Adrenal gland (tissue), 5 donors: ENCODE results near the gene SYNGR2.

ENCODE experiments used
- POLR2A ChIP-seq, 2 donors: fragments of 450-650 bp; IDR thresholded peaks; one replicate each; pipeline ENCODE4 v1.6.1; 2017; ENCODE audit warnings: antibody characterized with exemption in 2 of 2, mild to moderate bottlenecking in 2 of 2, moderate library complexity in 1 of 2
- TF ChIP-seq, protein P1 (sequence below), 6 experiments: fragments of 450-650 bp in 4 of 6; fragments of 200-600 bp in 2 of 6; sonication (generic) in 1 of 6; IDR thresholded peaks; 1 replicate in 5 of 6; 2 replicates in 1 of 6; pipeline versions ENCODE4 v1.5.1 to v1.8.0; 2016 to 2021; ENCODE audit warnings: antibody characterized with exemption in 6 of 6, mild to moderate bottlenecking in 2 of 6, moderate library complexity in 1 of 6
- donor health status: DM: no; HTN: no; CAD: no.

DNA sequence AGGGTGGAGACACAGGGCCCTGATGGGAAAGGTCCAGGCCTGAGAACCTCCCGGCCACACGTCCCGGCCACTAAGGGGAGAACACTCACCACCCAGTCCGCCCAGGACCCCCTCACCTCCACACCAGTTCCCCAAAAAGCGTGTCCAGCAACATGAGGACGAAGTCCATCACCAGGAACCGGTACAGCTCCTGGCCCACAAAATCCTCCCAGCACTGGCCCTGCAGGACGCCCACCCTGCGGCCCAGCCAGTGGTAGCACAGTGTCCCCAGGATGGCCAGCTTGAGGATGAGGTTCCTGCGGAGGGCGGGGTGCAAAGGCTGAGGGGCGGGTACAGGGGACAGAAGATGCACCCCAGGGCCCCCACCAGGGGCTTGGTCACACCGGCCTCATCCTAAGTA lies 47.8 kb upstream of the SYNGR2 start:
- TF ChIP-seq, protein P1, sequence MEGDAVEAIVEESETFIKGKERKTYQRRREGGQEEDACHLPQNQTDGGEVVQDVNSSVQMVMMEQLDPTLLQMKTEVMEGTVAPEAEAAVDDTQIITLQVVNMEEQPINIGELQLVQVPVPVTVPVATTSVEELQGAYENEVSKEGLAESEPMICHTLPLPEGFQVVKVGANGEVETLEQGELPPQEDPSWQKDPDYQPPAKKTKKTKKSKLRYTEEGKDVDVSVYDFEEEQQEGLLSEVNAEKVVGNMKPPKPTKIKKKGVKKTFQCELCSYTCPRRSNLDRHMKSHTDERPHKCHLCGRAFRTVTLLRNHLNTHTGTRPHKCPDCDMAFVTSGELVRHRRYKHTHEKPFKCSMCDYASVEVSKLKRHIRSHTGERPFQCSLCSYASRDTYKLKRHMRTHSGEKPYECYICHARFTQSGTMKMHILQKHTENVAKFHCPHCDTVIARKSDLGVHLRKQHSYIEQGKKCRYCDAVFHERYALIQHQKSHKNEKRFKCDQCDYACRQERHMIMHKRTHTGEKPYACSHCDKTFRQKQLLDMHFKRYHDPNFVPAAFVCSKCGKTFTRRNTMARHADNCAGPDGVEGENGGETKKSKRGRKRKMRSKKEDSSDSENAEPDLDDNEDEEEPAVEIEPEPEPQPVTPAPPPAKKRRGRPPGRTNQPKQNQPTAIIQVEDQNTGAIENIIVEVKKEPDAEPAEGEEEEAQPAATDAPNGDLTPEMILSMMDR (IDR thresholded peaks at IDR 0.05): no peak
- TF ChIP-seq POLR2A (IDR thresholded peaks at IDR 0.05): no peak
